HG03045 (cell line): ENCODE results near the gene CDA.

Experiments
- ATAC-seq: cut with Tn5 transposase; IDR thresholded peaks from one replicate; pipeline ENCODE4 v1.9.1; 2021; ENCODE audit warnings: mild to moderate bottlenecking, moderate library complexity; ENCODE audit not compliant: unreplicated experiment

Gene CDA

DNA sequence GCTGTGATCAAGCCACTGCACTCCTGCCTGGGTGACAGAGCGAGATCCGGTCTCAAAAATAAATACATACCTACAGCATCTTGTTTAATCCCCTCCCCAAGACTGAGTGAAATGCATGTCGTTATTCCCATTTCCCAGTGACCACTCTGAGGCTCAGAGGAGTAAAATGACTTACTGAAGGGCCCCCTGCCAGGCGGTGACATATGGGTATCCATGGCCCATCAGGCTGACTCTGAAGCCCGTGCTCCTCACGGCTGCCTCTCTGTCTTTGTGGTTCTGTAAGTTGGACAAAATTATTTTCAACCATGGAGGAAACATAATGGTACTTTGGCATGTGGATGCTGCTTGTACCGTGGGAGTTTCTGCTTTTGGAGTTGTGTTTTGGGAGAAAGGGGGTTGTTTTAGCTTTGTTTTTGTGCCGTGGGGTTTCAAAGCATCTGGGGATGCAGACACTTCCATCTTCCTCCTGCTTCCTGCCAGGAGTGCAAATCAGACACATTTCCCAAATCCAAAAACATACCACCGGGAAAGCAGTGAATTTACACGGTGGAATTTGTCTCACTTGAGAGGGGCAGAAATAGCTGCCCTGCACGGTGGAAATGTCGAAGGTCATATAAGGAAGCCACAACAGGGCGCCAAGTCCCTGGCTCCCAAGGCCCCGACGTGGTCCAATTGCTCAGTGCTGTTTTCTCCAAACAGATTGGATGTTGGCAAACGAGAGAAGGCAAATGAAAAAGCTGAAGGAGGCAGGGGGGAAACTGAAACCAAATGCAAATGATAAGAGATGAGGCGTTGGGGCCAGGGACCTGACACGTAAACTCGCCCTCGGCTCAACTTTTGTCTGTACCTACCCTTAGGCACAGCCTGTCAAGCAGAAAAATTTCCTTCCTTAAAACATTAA, 27.3 kb downstream of the CDA start:
- ATAC-seq: no peak

DNA sequence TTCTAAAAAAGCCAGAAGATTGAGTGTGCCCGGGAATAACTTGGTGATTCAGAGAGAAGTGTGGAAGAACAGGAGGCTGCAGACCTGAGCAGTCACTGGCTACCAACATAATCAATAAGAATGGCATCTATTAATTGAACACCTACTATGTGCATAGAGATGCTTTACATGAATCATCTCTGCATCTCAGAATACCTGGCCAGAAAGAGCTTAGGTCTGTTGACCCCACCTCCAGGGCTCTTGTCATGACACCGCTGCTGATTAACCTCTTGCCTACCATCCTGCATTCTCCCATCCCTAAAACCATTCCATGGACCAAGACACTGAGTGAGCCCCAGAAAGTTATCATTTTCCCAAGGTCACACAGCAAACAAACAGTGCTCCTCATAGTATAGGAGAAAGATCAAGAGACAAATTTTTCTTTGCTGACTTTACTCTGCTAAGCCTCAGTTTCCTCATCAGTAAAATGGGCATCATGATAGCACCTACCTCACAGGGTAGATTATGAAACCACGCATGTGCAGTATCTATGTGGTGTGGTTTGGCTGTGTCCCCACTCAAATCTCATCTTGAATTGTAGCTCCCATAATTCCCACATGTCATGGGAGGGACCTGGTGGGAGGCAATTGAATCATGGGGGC, 28.1 kb downstream of the CDA start:
- no peak for ATAC-seq

DNA sequence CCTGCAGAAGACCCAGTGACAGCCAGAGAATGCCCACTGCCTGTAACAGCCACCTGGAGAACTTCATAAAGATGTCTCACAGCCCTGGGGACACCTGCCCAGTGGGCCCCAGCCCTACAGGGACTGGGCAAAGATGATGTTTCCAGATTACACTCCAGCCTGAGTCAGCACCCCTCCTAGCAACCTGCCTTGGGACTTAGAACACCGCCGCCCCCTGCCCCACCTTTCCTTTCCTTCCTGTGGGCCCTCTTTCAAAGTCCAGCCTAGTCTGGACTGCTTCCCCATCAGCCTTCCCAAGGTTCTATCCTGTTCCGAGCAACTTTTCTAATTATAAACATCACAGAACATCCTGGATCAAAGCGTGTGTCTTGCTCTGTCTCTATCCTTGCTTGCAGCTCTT, 29.7 kb downstream of the CDA start:
- no peak for ATAC-seq

DNA sequence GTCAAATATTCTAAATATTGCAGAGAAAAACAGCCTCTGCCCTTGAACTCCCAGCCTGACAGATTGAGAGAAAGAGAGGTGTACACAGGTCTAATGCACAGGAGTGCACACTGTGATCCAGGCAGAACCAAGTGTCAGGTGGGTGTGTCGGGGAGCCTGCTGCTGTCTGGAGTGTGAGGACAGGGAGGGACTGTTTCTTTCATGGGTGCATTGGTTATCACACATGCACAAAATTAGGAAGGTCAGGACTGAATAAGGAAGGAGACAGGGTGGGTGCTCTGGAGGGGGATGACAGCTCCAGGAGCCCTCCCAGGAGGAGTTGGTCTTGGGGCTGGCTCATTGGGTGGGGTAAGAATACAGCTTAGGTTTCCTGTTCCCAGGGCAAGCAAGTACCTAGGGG, 31.1 kb downstream of the CDA start:
- no peak for ATAC-seq

DNA sequence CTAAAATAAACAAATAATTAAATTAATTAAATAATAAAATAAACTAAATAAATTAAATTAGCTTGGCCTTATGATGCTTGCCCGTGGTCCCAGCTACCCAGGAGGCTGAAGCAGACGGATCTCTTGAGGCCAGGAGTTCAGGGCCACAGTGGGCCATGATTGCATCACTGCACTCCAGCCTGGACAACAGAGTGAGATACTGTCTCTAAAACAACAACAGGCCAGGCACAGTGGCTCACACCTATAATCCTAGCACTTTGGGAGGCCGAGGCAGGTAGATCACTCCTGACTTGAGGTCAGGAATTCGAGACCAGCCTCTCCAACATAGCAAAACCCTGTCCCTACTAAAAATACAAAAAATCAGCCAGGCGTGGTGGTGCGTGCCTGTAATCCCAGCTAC, 32.1 kb downstream of the CDA start:
- ATAC-seq: no peak

DNA sequence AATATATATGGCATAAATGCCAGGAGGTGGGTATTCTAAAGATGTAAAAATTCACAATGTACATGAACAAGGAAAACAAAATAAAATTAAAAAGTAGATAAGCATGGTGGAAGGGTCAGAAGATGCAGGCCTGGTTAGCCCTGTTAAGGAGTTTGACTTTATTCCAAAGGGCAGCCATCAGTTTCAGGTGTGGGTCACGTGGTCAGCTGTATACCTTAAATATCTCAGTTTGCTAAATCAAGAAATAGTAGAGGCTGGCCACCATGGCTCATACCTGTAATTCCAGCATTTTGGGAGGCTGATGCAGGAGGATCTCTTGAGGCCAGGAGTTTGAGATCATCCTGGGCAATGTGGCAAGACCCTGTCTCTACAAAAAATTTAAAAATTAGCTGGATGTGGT, 35.8 kb downstream of the CDA start:
- no peak for ATAC-seq

DNA sequence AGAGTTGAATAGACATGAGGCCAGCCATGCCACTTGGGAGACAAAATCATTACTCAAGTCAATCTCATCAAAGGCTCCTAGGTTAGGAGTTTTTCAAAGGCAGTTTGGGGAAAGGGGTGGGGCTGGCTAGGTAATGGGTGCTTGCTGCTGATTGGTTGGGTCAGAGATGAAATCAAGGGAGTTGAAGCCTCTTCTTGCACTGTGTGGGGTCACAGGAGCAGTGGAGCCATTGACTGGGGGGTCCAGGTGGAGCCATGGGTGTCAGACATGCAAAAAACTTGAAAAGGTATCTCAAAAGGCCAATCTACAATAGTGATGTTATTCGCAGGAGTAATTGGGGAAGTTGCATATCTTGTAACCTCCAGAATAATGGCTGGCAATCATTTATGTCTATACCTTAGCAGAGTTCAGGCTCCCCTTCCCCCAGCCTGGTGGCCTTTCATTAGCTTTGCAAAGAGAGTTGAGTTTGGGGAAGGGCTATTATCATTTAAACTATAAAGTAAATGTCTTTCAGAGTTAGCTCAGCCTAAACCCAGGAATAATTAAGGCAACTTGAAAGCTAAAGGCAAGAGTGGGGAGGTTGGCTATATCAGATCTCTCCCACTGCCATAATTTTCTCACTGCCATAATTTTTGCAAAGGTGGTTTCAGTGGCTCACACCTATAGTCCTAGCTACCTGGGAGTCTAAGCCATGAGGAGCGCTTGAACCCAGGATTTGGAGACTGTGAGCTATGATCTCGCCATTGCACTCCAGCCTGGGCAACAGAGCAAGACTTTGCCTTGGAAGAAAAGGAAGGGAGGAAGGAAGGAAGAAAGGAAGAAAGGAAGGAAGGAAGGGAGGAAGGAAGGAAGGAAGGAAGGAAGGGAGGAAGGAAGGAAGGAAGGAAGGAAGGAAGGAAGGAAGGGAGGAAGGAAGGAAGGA, 36.5 kb downstream of the CDA start:
- ATAC-seq: no peak

DNA sequence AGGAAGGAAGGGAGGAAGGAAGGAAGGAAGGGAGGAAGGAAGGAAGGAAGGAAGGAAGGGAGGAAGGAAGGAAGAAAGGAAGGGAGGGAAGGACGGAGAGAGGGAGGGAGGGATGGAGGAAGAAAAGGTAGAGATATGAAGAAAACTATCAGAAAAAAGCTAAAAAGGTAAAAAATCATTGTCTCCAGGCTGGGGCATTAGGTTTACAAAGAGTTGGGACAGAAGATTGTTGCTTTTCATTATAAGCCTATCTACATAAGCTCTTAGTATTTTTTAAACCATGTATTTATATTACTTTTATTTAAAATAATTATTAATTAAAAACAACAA, 37.2 kb downstream of the CDA start:
- ATAC-seq: no peak

DNA sequence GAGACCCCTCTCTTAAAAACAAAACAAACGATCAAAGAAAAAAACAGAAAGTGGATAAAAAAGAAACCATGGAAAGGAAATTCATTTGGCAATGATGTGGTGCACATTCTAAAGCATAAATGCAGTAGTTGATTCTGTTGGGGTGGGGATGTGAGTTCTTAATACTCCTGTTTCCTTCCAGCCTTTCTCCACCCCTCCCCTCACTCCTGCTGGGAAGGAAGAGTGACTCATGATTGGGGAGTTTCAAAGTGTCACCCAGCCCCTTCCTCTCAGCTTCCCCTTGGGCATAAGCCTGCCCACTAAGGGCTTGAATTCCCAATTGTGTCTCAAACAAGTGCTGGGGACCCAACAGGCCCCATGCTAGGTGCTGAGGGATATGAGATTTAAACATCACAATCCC, 37.6 kb downstream of the CDA start:
- ATAC-seq: no peak

DNA sequence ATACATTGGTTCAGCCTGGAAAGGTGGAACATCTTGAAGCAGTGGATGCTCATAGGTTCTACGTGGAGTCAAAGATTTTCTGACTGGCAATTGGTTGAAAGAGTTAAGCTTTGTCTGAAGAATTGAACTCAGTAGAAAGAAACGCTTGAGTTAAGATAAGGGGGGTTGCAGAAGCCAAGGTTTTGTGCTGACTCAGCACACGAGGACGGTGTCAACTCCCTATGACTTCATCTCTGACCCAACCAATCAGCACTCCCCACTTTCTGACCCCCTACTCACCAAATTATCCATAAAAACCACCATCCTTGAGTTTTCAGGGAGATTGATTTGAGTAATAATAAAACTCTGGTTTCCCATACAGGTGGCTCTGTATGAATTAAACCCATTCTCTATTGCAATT, 41.8 kb downstream of the CDA start:
- no peak for ATAC-seq

DNA sequence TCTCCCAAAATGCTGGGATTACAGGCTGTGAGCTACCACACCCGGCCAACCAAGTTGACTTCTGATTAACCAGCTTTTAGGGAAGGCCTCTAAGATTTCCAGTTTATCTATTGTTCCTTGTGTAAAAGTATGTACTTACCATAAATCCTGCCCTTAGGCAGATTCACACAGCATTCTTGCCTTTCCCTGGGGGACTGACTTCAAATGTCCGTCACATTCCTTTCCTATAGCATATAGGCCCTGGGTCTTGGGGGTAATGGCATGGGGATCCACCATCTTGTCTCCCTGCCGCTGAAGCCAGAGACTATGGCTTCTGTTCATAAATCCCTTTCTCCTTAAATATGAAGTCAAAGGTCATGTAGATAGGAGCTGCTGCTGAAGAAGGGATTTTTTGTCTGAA, 43.5 kb downstream of the CDA start:
- ATAC-seq: no peak

DNA sequence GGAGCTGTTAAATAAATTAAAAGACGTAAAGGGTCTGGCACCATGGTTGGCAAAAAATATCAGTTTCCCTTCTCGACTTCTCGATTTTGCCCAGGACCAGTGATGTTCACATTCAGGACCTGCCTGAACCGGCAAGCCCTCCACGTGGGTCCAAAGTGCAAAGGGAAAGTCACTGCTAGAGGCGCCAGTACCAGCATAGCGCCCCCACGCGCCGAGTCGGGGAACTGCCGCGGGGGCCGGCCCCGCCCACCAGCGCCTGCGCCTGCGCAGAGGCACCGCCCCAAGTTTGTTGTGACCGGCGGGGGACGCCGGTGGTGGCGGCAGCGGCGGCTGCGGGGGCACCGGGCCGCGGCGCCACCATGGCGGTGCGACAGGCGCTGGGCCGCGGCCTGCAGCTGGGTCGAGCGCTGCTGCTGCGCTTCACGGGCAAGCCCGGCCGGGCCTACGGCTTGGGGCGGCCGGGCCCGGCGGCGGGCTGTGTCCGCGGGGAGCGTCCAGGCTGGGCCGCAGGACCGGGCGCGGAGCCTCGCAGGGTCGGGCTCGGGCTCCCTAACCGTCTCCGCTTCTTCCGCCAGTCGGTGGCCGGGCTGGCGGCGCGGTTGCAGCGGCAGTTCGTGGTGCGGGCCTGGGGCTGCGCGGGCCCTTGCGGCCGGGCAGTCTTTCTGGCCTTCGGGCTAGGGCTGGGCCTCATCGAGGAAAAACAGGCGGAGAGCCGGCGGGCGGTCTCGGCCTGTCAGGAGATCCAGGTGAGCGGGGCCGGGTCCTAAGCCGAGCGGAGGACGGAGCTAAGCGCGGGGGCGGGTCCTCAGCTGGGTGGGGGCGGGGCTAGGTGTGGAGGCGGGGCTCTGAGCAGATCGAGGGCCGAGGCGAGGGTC, 44.5 kb downstream of the CDA start, which contains the start of gene PINK1:
Gene PINK1 (plus strand): TSS at position 269 of the 875 bp plus-strand sequence. CDS start 91 bp downstream, at position 360.
- ATAC-seq: no peak

DNA sequence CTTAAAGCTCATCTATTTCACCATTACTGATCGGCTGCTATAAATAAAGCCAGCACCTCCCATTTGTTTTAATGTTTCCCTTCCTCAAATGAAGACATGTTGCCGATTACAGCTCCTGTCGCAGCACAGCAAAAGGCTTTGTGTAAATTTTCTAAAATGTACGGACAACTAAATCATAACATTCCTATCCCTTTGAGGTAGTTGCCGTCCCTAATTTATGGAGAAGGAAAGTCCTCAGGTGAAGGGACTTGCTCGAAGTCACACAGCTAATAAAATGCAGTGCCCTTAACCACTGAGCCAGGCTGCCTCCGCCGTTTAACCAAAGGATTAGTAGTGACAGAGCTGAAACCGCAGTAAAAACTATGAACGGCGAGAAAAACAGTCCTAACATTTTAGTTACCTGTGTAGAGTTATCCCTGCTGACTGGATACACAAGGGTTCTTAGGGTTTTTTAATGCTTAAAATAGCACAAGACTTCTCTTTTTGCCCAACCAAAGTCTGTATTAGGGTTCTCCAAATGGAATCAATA, 45.2 kb downstream of the CDA start:
- ATAC-seq: no peak

DNA sequence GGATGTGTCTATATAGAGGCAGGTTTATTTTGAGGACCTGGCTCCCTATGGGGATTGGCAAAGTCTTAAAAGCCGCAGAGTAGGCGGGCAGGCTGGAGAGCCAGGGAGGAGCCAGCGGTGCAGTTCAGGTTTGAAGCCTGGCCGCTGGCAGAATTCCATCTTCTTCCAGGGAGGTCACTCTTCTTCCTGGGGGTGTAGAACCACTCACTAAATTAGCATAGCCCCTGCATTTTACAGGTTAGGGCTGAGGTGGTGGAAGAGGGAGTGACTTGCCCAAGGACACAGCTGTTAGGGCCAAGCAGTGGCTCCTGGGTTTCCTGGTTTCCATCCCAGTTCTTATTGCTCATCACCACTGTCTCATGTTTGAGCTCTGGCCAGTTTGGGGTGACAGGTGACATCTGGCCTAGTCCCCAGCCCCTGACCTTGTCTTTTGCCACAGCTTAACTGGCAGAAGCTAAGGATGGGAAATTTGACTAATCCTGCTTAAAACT, 45.7 kb downstream of the CDA start:
- no peak for ATAC-seq

DNA sequence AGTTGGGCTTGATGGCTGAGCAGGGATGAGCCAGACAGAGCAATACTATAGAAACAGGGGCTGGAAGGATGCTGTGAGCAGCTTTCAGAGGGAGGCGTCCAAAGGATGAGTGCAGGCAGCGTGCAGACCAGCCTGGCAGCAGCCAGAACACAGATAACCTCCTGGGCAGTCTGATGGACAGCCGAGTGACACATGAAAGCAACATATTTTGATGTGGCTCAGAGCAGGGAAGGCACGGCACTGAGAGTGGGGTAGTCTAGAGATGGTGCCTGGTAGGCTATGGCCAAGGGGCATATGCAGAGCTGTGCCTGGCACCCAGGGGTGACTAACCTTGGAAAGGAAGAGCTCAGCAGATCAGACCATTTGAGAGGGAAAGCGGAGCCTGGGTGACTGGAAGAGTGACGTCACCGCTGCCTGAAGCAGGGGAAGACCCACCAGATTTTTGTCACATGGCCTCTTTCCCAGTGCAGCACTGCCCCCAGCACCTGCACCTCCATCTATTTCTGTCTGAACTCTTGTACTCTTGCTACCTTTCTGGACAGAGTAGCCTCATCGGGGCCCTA, 48.0 kb downstream of the CDA start:
- ATAC-seq: no peak

DNA sequence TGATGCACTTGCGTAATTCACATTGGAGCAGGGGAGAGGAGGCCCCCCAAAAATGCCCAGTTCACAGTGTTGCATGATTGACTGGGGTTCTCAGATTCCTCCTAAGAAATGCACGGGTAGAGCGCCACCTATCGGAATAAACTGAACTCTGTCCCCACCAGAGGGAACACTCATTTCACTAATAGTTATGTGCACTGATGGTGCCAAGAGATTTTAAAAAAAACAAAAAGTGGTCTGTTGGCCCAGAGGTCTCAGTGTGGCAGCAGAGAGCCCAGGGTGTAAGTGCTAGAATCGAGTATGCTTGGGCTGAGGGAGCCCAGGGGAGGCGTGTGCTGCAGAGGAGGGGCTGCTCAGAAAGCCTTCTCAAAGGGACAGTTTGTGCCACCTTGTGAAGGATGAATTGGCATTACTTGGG, 51.3 kb downstream of the CDA start:
- ATAC-seq: no peak

DNA sequence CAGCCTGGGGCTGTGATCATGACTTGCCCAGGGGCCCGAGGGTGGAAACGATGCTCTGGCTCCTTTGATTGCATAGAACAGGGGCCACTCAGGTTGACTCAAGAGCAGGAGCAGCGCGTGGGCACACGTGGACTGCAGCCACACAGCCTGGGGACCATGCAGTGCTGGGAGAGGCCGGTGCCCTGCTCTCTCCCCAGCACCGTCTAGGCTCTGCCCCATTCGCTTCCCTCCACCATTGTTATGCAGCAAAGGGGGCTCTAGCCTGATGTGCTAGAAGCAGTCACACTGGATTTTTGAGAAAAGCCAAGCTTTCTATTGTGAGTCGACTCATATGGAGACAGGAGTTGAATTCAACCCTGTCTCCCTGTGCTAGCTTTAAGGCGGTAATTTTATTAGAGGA, 53.1 kb downstream of the CDA start:
- no peak for ATAC-seq

DNA sequence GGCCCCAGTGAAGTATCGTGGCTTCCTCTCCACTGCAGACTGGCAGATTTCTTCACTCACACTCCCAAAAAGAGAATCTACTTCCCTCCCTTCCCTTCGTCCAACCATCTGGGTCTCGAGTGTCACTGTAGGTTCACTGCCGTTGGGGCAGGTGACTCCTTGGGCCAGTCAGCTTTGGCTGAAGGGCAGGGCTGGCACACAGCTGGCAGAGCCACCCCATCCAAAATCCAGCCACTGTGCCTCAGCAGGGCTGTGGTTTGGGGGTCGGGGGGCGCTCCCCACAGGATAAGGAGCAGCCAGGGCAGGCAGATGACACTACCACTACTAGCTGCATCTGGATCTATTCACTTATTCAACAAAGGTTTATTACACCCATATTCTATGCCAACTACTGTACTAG, 54.2 kb downstream of the CDA start:
- ATAC-seq: no peak

DNA sequence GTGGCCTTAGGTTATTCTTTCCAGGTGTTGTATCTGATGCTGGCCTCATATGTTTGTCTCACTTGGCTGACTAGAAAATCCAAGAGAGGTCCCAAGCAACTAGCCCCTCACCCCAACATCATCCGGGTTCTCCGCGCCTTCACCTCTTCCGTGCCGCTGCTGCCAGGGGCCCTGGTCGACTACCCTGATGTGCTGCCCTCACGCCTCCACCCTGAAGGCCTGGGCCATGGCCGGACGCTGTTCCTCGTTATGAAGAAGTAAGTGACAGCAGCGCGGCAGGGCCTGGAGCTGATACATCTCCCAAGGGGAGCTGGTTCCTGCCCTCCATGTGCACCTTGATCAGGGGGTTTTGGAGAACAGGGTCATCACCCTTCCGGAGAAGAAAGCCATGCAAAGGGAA, 55.5 kb downstream of the CDA start:
- no peak for ATAC-seq

DNA sequence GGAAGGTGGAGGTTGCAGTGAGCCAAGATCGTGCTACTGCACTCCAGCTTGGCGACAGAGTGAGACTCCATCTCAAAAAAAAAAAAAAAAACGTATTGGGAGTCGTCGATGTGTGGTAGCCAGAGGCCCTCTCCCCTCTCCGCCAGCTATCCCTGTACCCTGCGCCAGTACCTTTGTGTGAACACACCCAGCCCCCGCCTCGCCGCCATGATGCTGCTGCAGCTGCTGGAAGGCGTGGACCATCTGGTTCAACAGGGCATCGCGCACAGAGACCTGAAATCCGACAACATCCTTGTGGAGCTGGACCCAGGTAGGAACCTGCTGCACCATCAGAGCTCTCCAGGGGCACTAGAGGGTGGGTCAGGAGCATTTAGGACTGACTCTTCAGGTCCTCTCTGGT, 56.5 kb downstream of the CDA start:
- ATAC-seq: no peak
